ENCODE measurements around the gene TFPI.
"Not testable (repeated sequence)": the region's sequence is repeated elsewhere in the genome, so short reads cannot be mapped to it uniquely, and the experiment has no call there.

Gene TFPI

GRCh38 chr2:187514930-187515329, 39.3 kb downstream of the TFPI start:
- TF ChIP-seq ELF4 (IDR thresholded peaks at IDR 0.05) (no peak), ZNF384 (IDR thresholded peaks at IDR 0.05) (no peak), BHLHE40 (IDR thresholded peaks at IDR 0.05; ENCODE audit: borderline replicate concordance) (no peak)
- CTCF ChIA-PET: no interaction called here
- POLR2A ChIA-PET: no interaction called here
- DNase-seq (ENCODE audit: extremely low spot score): no peak

DNA sequence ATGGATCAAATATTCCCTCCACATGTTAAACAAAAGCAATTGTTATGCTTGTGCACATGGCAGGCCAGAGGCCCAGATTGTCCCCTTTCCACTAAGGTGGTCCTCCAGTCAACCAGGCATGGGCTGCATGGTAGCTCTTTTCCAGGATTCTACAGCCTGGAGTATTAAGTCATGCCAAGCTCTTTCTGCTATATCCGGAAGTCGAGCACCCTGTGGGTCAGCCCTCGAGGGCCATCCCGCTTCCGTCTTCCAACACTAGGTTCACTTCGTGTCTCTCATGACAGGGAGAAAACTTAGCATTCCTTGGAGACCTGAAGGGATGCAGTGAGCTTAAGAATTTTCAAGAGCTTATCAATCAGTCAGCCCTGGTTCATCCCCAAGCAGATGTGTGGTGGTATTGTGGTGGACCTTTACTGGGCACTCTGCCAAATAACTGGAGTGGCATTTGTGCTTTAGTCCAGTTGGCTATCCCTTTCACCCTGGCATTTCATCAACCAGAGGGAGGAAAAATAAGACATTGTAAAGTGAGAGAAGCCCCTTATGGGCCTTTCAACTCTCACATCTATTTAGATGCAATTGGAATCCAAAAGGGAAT, 39.9 kb downstream of the TFPI start:
- POLR2A ChIA-PET; DNase-seq (ENCODE audit: extremely low spot score); CTCF ChIA-PET: not testable (repeated sequence)

DNA sequence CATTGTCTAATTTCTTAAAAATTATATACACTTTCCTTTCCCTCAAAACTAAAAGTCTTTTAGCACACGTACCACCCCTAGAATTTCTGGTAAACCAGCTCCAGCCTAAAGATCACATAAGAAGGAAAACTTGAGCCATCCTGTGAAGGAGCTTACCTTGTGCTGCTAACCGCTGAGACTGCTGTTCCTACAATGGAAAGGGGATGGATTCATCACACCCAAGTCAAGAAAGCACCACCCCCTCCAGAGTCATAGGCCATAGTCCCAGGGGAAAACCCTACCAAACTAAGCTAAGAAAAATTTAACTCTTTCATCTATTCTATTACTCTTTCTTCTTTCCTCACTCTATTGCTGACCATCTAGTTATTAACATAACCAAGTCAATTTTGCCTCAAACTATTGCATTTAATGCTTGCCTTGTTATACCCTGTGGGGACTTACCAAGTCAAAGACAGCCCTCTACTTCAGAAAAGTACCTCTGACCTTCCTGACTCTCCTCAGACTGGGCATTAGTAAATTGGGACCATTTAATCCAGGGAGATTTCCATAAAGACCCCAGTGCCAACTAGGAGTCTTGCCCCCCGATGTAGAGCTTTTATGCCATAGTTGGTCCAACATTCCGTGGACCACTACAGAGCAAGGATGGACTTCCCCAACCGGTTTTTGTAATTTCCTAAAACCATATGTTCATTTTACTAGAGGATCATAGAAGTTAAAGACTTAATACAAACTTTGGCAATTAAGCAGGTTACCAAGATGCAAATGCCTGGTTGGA, 40.6 kb downstream of the TFPI start:
- DNase-seq (ENCODE audit: extremely low spot score); POLR2A ChIA-PET; CTCF ChIA-PET: not testable (repeated sequence)

DNA sequence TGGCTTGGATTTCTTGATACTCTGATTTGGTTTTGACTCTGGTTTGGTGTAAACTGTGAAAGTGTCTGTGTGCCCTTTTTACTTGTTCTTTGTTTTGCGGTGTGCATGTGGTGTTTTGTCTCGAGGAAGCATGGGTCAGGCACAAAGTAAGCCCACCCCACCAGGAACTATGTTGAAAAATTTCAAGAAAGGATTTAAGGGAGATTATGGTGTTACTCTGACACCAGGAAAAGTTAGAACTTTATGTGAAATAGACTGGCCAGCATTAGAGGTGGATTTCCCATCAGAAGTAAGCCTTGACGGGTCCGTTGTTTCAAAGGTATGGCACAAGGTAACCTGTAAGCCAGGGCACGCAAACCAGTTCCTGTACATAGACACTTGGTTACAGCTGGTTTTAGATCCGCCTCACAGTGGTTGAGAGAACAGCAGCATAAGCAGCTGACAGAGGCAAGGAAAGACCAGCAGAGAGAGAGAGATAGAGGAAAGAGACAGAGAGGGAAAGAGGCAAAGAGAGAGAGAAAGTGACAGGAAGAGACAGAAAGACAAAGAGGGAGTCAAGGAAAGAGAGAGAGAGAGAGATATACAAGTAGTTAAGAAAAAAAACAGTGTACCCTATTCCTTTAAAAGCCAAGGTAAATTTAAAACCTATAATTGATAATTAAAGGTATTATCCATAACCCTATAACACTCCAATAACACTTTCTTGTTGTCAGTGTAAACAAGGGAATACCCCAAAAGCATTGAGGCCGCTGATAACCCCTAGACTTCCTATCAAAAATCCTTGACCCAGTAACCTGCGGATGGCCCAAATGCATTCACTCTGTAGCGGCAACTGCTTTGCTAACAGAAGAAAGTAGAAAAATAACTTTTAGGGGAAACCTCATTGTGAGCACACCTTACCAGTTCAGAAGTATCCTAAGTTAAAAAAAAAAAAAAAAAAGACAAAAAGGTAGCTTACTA, 42.6 kb downstream of the TFPI start:
- TF ChIP-seq ARNT (IDR thresholded peaks at IDR 0.05) (no peak), SUZ12 (IDR thresholded peaks at IDR 0.05) (no peak)
- ChIA-PET POLR2A (no interaction called here), CTCF (no interaction called here)
- DNase-seq (ENCODE audit: extremely low spot score): no peak

- CTCF ChIA-PET: interaction anchor here (1.0 kb wide), 1 partner anchor 11 kb away, joined by 4 read pairs; no protein-coding TSS in a partner anchor
- DNase-seq (ENCODE audit: extremely low spot score); POLR2A ChIA-PET: not testable (repeated sequence)
Observed at GRCh38 chr2:187510419-187511355, 43.5 kb downstream of the TFPI start.

- TF ChIP-seq L3MBTL2 (conservative IDR thresholded peaks at IDR 0.05) (no peak), HDGF (IDR thresholded peaks at IDR 0.05; ENCODE audit: borderline replicate concordance) (no peak), FOXK2 (IDR thresholded peaks at IDR 0.05) (no peak), CTBP1 (IDR thresholded peaks at IDR 0.05; ENCODE audit: borderline replicate concordance) (no peak), SUZ12 (IDR thresholded peaks at IDR 0.05) (no peak), FOXM1 (IDR thresholded peaks at IDR 0.05; ENCODE audit: borderline replicate concordance) (no peak), FOXA1 (IDR thresholded peaks at IDR 0.05) (no peak), LEF1 (IDR thresholded peaks at IDR 0.05; ENCODE audit: borderline replicate concordance) (no peak), SP1 (IDR thresholded peaks at IDR 0.05) (no peak), ELF4 (IDR thresholded peaks at IDR 0.05) (no peak)
- DNase-seq (ENCODE audit: extremely low spot score): no peak
- CTCF ChIA-PET: interaction anchor here (1.0 kb wide), 1 partner anchor 10 kb away, joined by 4 read pairs; no protein-coding TSS in a partner anchor
- POLR2A ChIA-PET: no interaction called here
Observed at GRCh38 chr2:187509667-187510417, 44.4 kb downstream of the TFPI start.

DNA sequence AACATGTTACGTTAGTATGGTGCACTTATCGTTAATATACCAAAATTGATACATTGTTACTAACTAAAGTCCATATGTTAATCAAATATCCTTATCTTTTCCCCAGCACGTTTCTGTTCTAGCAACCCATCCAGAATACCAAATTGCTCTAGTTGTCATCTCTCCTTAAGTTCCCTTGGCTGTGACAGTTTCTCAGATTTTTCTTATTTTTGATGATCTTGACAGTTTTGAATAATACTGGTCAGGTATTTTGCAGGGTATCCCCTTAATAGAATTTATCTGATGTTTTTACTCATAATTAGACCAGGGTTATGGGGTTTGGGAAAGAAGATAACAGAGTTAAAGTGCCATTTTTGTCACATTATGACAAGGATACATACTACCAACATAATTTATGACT, 47.8 kb downstream of the TFPI start:
- CTCF ChIA-PET: no interaction called here
- DNase-seq (ENCODE audit: extremely low spot score): no peak
- no peak for TF ChIP-seq CTBP1 (IDR thresholded peaks at IDR 0.05; ENCODE audit: borderline replicate concordance)
- TF ChIP-seq LEF1 (IDR thresholded peaks at IDR 0.05; ENCODE audit: borderline replicate concordance): no peak
- TF ChIP-seq ZNF384 (IDR thresholded peaks at IDR 0.05): no peak
- no peak for TF ChIP-seq BHLHE40 (IDR thresholded peaks at IDR 0.05; ENCODE audit: borderline replicate concordance)
- no peak for TF ChIP-seq NFRKB (IDR thresholded peaks at IDR 0.05)
- no peak for TF ChIP-seq SUZ12 (IDR thresholded peaks at IDR 0.05)
- TF ChIP-seq FOXA1 (IDR thresholded peaks at IDR 0.05): no peak
- TF ChIP-seq HDGF (IDR thresholded peaks at IDR 0.05; ENCODE audit: borderline replicate concordance): no peak
- no peak for TF ChIP-seq TARDBP (IDR thresholded peaks at IDR 0.05)
- no peak for TF ChIP-seq L3MBTL2 (conservative IDR thresholded peaks at IDR 0.05)
- TF ChIP-seq FOXK2 (IDR thresholded peaks at IDR 0.05): no peak
- TF ChIP-seq FOXM1 (IDR thresholded peaks at IDR 0.05; ENCODE audit: borderline replicate concordance): no peak
- no peak for TF ChIP-seq ARNT (IDR thresholded peaks at IDR 0.05)
- TF ChIP-seq PKNOX1 (IDR thresholded peaks at IDR 0.05): no peak
- TF ChIP-seq SP1 (IDR thresholded peaks at IDR 0.05): no peak
- TF ChIP-seq ELF4 (IDR thresholded peaks at IDR 0.05): no peak
- POLR2A ChIA-PET: no interaction called here

Measured in HEK293T (cell line).